Endothelial cell of umbilical vein (primary cell): ENCODE results near the gene CD84. TPM values are rescaled to one million over a fixed set of nuclear protein-coding genes. Genes with fewer than 3 reads are reported as not detected.

Experiments used
- BruUV-seq: library from RNA; stranded (reverse); fragments of 400-500 nt; replicated peaks from 2 replicates; lab custom pipeline; 2021; lab: Mats Ljungman, UMichigan
- CTCF ChIA-PET: fragments of 300-600, 350-600 bp; sonication (Branson Sonifier 250); formaldehyde crosslinking; loops from one replicate; lab custom pipeline; 2021; ENCODE audit warnings: antibody characterized with exemption, inconsistent platforms; lab: Charles Lee
- POLR2A ChIA-PET: fragments of 300-600, 350-600 bp; sonication (Branson Sonifier 250); formaldehyde crosslinking; loops from one replicate; lab custom pipeline; 2021; ENCODE audit warnings: antibody characterized with exemption, inconsistent platforms; lab: Charles Lee
- DNase-seq: peaks from one replicate; pipeline ENCODE4 v3.0.0-alpha.2; 2011; ENCODE audit warnings: low read depth, low spot score
- FAIRE-seq: peaks from 2 replicates; lab custom pipeline; 2011; peaks lifted over from hg19 to GRCh38; lab: Jason Lieb, UNC
- H2AFZ ChIP-seq: 2 replicates; pipeline ENCODE4 v1.6.0; 2012; ENCODE audit warnings: low read depth, low read length, control low read depth, inconsistent platforms
- H3K27ac ChIP-seq: 2 replicates; pipeline ENCODE4 v1.5.1; 2011; ENCODE audit warnings: low read depth, mild to moderate bottlenecking, control low read depth, low read length, moderate library complexity; ENCODE audit not compliant: insufficient read depth
- H3K27me3 ChIP-seq, 2 experiments: 2 replicates each; pipeline versions ENCODE4 v1.6.0 to v1.6.1; 2011; ENCODE audit warnings: low read length in 2 of 2, mixed read lengths in 1 of 2; ENCODE audit not compliant: control insufficient read depth in 2 of 2, insufficient read depth in 2 of 2
- H3K36me3 ChIP-seq, 2 experiments: 2 replicates in 1 of 2; 3 replicates in 1 of 2; pipeline ENCODE4 v1.5.1; 2011; ENCODE audit warnings: low read length in 2 of 2, mild to moderate bottlenecking in 1 of 2, moderate library complexity in 1 of 2; ENCODE audit not compliant: control insufficient read depth in 2 of 2, insufficient read depth in 2 of 2; ENCODE audit errors: extremely low read depth in 1 of 2
- H3K4me1 ChIP-seq: 3 replicates; pipeline ENCODE4 v1.5.1; 2011; ENCODE audit warnings: mild to moderate bottlenecking, low read length; ENCODE audit not compliant: control insufficient read depth, insufficient read depth; ENCODE audit errors: extremely low read depth
- H3K4me2 ChIP-seq: 2 replicates; pipeline ENCODE4 v1.6.1; 2011; ENCODE audit warnings: low read length, control low read depth, mixed read lengths; ENCODE audit not compliant: insufficient read depth
- H3K4me3 ChIP-seq, 3 experiments: fragments of 200-600 bp in 1 of 3; sonication (generic), shearing (Covaris generic) in 1 of 3; replicated peaks in 1 of 3; 2 replicates each; pipeline ENCODE4 v1.5.1; 2011 to 2016; ENCODE audit warnings: control low read depth in 3 of 3, low read length in 3 of 3, mild to moderate bottlenecking in 2 of 3, inconsistent platforms in 1 of 3, low read depth in 1 of 3, moderate library complexity in 1 of 3; ENCODE audit not compliant: insufficient read depth in 1 of 3
- H3K79me2 ChIP-seq: 2 replicates; pipeline ENCODE4 v1.6.0; 2012; ENCODE audit warnings: low read length, inconsistent platforms; ENCODE audit not compliant: control insufficient read depth, insufficient read depth
- H3K9ac ChIP-seq: replicated peaks from 2 replicates; pipeline ENCODE3; 2011; ENCODE audit warnings: low read length, control low read depth; ENCODE audit not compliant: insufficient read depth; ENCODE audit errors: extremely low read depth
- H3K9me1 ChIP-seq: replicated peaks from 3 replicates; pipeline ENCODE4 v1.6.0; 2011; ENCODE audit warnings: mild to moderate bottlenecking, low read length; ENCODE audit not compliant: control insufficient read depth, insufficient read depth; ENCODE audit errors: extremely low read depth
- H3K9me3 ChIP-seq: replicated peaks from 2 replicates; pipeline ENCODE4 v1.5.1; 2012; ENCODE audit warnings: low read length, inconsistent platforms; ENCODE audit not compliant: control insufficient read depth, insufficient read depth
- H4K20me1 ChIP-seq: replicated peaks from 2 replicates; pipeline ENCODE3; 2011; ENCODE audit warnings: mild to moderate bottlenecking, low read length; ENCODE audit not compliant: control insufficient read depth, insufficient read depth; ENCODE audit errors: extremely low read depth
- EZH2 ChIP-seq: IDR thresholded peaks from 2 replicates; pipeline ENCODE4 v1.6.1; 2012; ENCODE audit warnings: borderline replicate concordance, low read depth, mild to moderate bottlenecking, moderate library complexity, low read length, inconsistent platforms; ENCODE audit not compliant: severe bottlenecking
- FOS ChIP-seq: IDR thresholded peaks from 2 replicates; pipeline ENCODE4 v1.6.1; 2011; ENCODE audit warnings: mild to moderate bottlenecking, low read length, moderate library complexity, borderline replicate concordance; ENCODE audit not compliant: insufficient read depth
- GATA2 ChIP-seq: IDR thresholded peaks from 2 replicates; pipeline ENCODE4 v1.7.0; 2011; ENCODE audit warnings: low read depth, mild to moderate bottlenecking, moderate library complexity, mixed read lengths, low read length; ENCODE audit not compliant: insufficient read length, insufficient read depth
- JUN ChIP-seq: IDR thresholded peaks from 2 replicates; pipeline ENCODE4 v1.6.1; 2011; ENCODE audit warnings: borderline replicate concordance, low read depth; ENCODE audit not compliant: insufficient read length, insufficient read depth
- MYC ChIP-seq: IDR thresholded peaks from one replicate; pipeline ENCODE4 v1.6.1; 2011; ENCODE audit warnings: mild to moderate bottlenecking, low read depth, low read length
- POLR2A ChIP-seq: IDR thresholded peaks from 2 replicates; pipeline ENCODE4 v1.6.1; 2012; ENCODE audit warnings: low read depth, mild to moderate bottlenecking, control low read depth, low read length
- POLR2AphosphoS5 ChIP-seq: IDR thresholded peaks from 2 replicates; pipeline ENCODE4 v1.6.1; 2012; ENCODE audit warnings: low read depth, mild to moderate bottlenecking, control low read depth, low read length, moderate library complexity; ENCODE audit not compliant: insufficient read depth
- dilution Hi-C: fragments of 300-500 bp; cut with MboI; formaldehyde crosslinking; loops from one replicate; pipeline ENCODE4 v1.15.0; 2019; ENCODE audit warnings: low sequenced_read_pairs; ENCODE audit not compliant: extremely low pct_ligation_motif_present
- intact Hi-C: fragments of 100-400 bp; cut with micrococcal nuclease; formaldehyde crosslinking; loops from one replicate; pipeline ENCODE4 v1.10.0; 2022
- polyA plus RNA-seq, 4 experiments: library from polyadenylated mRNA; depleted of rRNA in 3 of 4; stranded (reverse) in 3 of 4; unstranded in 1 of 4; fragments of >200 nt; gene quantifications; 2 replicates each; pipeline versions ENCODE4 v1.2.1 to v1.2.3, GENCODE V29; 2011 to 2012; ENCODE audit warnings: missing spikeins in 1 of 4
- total RNA-seq: library from RNA; stranded (reverse); gene quantifications from 2 replicates; pipeline ENCODE4 v1.2.3, GENCODE V29; 2021
- TF ChIP-seq, protein P1 (sequence below), 2 donors: IDR thresholded peaks; 1 replicate in 1 of 2; 2 replicates in 1 of 2; pipeline ENCODE4 v1.5.1; 2011; ENCODE audit warnings: low read length in 2 of 2, mild to moderate bottlenecking in 2 of 2, moderate library complexity in 2 of 2, control low read depth in 1 of 2, inconsistent platforms in 1 of 2, low read depth in 1 of 2; ENCODE audit not compliant: insufficient read depth in 1 of 2; ENCODE audit errors: extremely low read depth in 1 of 2
- TF ChIP-seq, protein P2 (sequence below): IDR thresholded peaks from 2 replicates; pipeline ENCODE4 v1.6.1; 2011; ENCODE audit not compliant: insufficient read depth, insufficient read length

CD84 gene
- total and polyA plus RNA-seq, 2 donors (not counting 3 experiments of a cell fraction or from before 2014, with no cell fraction given): not detected

DNA sequence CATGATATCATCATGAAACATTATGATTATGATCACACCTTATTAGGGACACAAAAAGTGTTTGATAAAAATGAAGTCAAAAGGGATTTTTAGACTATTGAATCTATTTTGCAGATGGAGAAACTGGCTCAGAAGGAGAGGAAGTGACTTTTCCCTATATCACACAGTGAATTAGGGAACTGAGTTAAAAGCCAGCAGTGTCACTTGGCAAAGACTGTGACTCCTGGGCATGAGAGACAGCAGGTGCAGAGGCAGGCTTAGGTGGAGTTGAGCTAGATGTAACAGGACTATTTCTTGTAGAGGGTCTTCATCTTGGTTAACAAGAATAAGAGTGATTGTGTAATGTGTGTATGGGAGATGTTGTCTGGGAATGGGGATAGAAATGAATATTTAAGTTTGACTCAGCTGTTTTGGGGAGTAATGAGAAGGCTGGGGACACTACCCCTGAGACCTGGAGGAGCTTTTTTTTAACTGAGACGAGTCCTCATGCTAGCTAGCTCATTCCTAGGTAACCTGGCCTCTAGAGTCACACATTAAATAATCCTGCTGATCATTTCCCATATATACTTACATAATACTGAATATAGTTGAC, 1.0 kb upstream of the CD84 start:
- CTCF ChIA-PET: no interaction called here
- H3K4me1 ChIP-seq: no peaks in the 10 kb centered on the region
- TF ChIP-seq POLR2A: no peak
- no peak for TF ChIP-seq FOS
- TF ChIP-seq EZH2: no peak
- TF ChIP-seq JUN: no peak
- TF ChIP-seq, protein P1, sequence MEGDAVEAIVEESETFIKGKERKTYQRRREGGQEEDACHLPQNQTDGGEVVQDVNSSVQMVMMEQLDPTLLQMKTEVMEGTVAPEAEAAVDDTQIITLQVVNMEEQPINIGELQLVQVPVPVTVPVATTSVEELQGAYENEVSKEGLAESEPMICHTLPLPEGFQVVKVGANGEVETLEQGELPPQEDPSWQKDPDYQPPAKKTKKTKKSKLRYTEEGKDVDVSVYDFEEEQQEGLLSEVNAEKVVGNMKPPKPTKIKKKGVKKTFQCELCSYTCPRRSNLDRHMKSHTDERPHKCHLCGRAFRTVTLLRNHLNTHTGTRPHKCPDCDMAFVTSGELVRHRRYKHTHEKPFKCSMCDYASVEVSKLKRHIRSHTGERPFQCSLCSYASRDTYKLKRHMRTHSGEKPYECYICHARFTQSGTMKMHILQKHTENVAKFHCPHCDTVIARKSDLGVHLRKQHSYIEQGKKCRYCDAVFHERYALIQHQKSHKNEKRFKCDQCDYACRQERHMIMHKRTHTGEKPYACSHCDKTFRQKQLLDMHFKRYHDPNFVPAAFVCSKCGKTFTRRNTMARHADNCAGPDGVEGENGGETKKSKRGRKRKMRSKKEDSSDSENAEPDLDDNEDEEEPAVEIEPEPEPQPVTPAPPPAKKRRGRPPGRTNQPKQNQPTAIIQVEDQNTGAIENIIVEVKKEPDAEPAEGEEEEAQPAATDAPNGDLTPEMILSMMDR (IDR thresholded peaks at IDR 0.05; ENCODE audit: extremely low read depth in 1 of 2, insufficient read depth in 1 of 2, low read depth in 1 of 2, low read length in 2 of 2): no peak
- TF ChIP-seq POLR2AphosphoS5: no peak
- no peak for TF ChIP-seq MYC
- no peak for TF ChIP-seq GATA2
- TF ChIP-seq, protein P2, sequence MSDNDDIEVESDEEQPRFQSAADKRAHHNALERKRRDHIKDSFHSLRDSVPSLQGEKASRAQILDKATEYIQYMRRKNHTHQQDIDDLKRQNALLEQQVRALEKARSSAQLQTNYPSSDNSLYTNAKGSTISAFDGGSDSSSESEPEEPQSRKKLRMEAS: no peak
- no peaks in the 10 kb centered on the region for H3K79me2 ChIP-seq
- no peaks in the 10 kb centered on the region for H3K9me3 ChIP-seq
- intact Hi-C loops (no loop called here), dilution Hi-C loops (no loop called here)
- no peak overlapping the region for H2AFZ ChIP-seq
- H3K27me3 ChIP-seq: peaks cover 0 to 3% of the 10 kb centered on the region in 2 experiments
- no peak overlapping the region for H3K4me2 ChIP-seq
- H4K20me1 ChIP-seq: no peaks in the 10 kb centered on the region
- no peaks in the 10 kb centered on the region for H3K9me1 ChIP-seq
- H3K4me3 ChIP-seq: no peak overlapping the region
- DNase-seq (no peak), FAIRE-seq (no peak)
- no peak overlapping the region for H3K27ac ChIP-seq
- no TSS peak for BruUV-seq
- POLR2A ChIA-PET: no interaction called here
- no peaks in the 10 kb centered on the region for H3K36me3 ChIP-seq
- no peak overlapping the region for H3K9ac ChIP-seq
